HEK293T (cell line): ENCODE results near the gene CA10.

Source experiments
- ARNT ChIP-seq: fragments of 450-650 bp; IDR thresholded peaks from 2 replicates; pipeline ENCODE4 v1.6.1; 2017; ENCODE audit warnings: mild to moderate bottlenecking
- BHLHE40 ChIP-seq: fragments of 450-650 bp; IDR thresholded peaks from 2 replicates; pipeline ENCODE4 v1.6.1; 2016; ENCODE audit warnings: mild to moderate bottlenecking, moderate library complexity, borderline replicate concordance
- CTBP1 ChIP-seq: fragments of 450-650 bp; IDR thresholded peaks from 2 replicates; pipeline ENCODE4 v1.6.1; 2016; ENCODE audit warnings: borderline replicate concordance
- ELF4 ChIP-seq: fragments of 450-650 bp; IDR thresholded peaks from 2 replicates; pipeline ENCODE4 v1.6.1; 2017; ENCODE audit warnings: antibody characterized with exemption
- FOXA1 ChIP-seq: fragments of 450-650 bp; IDR thresholded peaks from 2 replicates; pipeline ENCODE4 v1.6.1; 2016; ENCODE audit warnings: mild to moderate bottlenecking
- FOXM1 ChIP-seq: fragments of 450-650 bp; IDR thresholded peaks from 2 replicates; pipeline ENCODE4 v1.6.1; 2017; ENCODE audit warnings: mild to moderate bottlenecking, borderline replicate concordance
- HDGF ChIP-seq: fragments of 450-650 bp; IDR thresholded peaks from 2 replicates; pipeline ENCODE4 v1.6.1; 2017; ENCODE audit warnings: antibody characterized with exemption, borderline replicate concordance
- L3MBTL2 ChIP-seq: fragments of 450-650 bp; conservative IDR thresholded peaks from 2 replicates; pipeline ENCODE4 v1.6.1; 2016; ENCODE audit warnings: mild to moderate bottlenecking
- LEF1 ChIP-seq: fragments of 450-650 bp; IDR thresholded peaks from 2 replicates; pipeline ENCODE4 v1.6.1; 2017; ENCODE audit warnings: mild to moderate bottlenecking, borderline replicate concordance
- NFRKB ChIP-seq: fragments of 450-650 bp; IDR thresholded peaks from 2 replicates; pipeline ENCODE4 v1.6.1; 2016; ENCODE audit warnings: mild to moderate bottlenecking, moderate library complexity
- SP1 ChIP-seq: fragments of 450-650 bp; IDR thresholded peaks from 2 replicates; pipeline ENCODE4 v1.6.1; 2017
- SUZ12 ChIP-seq: fragments of 450-650 bp; IDR thresholded peaks from 2 replicates; pipeline ENCODE4 v1.6.1; 2016; ENCODE audit warnings: mild to moderate bottlenecking
- TF ChIP-seq, protein P1 (sequence below): fragments of 450-650 bp; IDR thresholded peaks from 2 replicates; pipeline ENCODE4 v1.6.1; 2016

DNA sequence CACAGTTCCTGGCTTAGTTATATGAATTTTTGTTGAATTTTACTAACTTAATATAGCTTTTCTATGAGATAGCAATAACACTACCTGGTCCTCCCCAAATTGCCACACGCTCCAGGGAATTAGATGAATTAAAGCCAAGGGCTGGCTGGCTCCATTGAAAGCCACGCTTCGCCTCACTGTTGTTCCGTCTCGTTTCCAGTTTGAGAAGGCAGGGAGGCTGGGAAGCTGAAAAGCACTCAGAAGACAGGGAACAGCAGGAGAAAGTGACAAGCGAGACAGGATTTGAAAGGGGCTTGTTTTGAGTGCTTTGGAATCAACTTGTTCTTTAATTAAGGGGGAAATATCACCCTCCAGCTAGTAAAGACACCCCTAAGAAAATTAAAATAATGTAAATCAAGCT, 425.3 kb downstream of the CA10 start:
- no peak for TF ChIP-seq ELF4
- TF ChIP-seq HDGF, result no peak
- TF ChIP-seq FOXA1, result no peak
- no peak for TF ChIP-seq LEF1
- no peak for TF ChIP-seq ARNT
- TF ChIP-seq SP1, result no peak
- TF ChIP-seq FOXM1, result no peak
- TF ChIP-seq NFRKB, result no peak
- TF ChIP-seq, protein P1, sequence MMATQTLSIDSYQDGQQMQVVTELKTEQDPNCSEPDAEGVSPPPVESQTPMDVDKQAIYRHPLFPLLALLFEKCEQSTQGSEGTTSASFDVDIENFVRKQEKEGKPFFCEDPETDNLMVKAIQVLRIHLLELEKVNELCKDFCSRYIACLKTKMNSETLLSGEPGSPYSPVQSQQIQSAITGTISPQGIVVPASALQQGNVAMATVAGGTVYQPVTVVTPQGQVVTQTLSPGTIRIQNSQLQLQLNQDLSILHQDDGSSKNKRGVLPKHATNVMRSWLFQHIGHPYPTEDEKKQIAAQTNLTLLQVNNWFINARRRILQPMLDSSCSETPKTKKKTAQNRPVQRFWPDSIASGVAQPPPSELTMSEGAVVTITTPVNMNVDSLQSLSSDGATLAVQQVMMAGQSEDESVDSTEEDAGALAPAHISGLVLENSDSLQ, result no peak
- no peak for TF ChIP-seq SUZ12
- TF ChIP-seq CTBP1, result no peak
- no peak for TF ChIP-seq BHLHE40
- TF ChIP-seq L3MBTL2, result no peak
